Measurements from ENCODE around the gene CPLANE1. TPM values are rescaled to one million over a fixed set of nuclear protein-coding genes. Genes with fewer than 3 reads are reported as not detected.
"Not testable (repeated sequence)": the region's sequence is repeated elsewhere in the genome, so short reads cannot be mapped to it uniquely, and the experiment has no call there.

CPLANE1 gene
- total RNA-seq, 1 donor from 2014 or later = 35.5 TPM

DNA sequence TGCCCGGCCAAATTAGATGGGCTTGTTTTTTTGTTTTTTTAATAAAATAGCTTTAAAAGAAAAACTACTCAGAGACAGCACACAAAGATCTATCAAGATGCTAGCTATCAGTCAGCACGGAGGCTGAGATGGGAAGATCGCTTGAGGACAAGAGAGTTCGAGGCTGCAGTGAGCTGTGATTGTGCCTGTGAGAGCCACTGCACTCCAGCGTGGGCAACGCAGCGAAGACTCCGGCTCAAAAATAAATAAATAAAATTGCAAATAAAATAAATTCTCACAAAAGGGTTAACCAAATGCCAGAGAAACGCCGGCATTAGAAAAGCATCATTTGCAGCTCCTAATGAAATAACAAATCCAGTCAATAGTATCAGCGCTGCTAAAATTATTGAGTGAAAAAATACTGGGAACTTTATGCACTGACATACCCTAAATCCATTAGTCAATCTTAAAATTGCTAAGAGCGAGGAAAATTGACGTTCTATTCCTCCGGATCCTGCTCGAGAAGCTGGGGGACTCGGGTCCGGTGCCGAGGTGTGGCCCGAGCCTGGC lies 681 bp downstream of the CPLANE1 start:
- Histone ChIP-seq H3K27me3 (ENCODE audit: control insufficient read depth in 3 of 3, insufficient read depth in 3 of 3, low read length in 3 of 3) (no peaks in the 10 kb centered on the region), H3K9me3 (ENCODE audit: control insufficient read depth in 3 of 3, low read length in 3 of 3) (no peaks in the 10 kb centered on the region), H3K4me3 (ENCODE audit: low read length in 3 of 3) (peak overlapping the region; percentile 88 to 93 (median 92)), H3K27ac (ENCODE audit: low read depth, low read length) (peak overlapping the region; percentile 97), H3K36me3 (ENCODE audit: control insufficient read depth in 3 of 3, insufficient read depth in 3 of 3, low read length in 3 of 3) (no peaks in the 10 kb centered on the region), H3K4me1 (ENCODE audit: control insufficient read depth in 3 of 3, insufficient read depth in 3 of 3, low read length in 3 of 3) (peaks cover 8 to 10% (median 9%) of the 10 kb centered on the region in 3 donors), H3K9ac (ENCODE audit: low read depth in 1 of 3, low read length in 3 of 3) (peak overlapping the region; percentile 96 to 99 (median 97))

DNA sequence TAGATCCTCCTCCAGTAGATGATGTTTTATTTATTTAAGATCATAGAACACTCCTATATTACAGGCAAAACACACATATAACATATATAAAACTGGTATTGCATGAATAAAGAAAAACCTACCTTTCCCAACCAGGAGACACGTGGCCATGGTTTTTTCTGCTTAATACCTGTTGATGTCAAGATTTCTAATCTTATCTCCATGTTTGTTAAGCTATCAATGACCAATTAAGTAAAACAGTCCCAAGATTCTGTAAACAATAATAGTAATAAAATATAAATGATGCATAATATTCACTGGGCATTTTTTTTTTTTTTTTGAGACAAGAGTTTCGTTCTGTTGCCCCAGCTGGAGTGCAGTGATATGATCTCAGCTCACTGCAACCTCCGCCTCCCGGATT lies 1.7 kb downstream of the CPLANE1 start:
- no peaks in the 10 kb centered on the region for H3K36me3 ChIP-seq (ENCODE audit: control insufficient read depth in 3 of 3, insufficient read depth in 3 of 3, low read length in 3 of 3)

GRCh38 chr5:37247036-37247435 lies 2.1 kb downstream of the CPLANE1 start:
- H3K36me3 ChIP-seq (ENCODE audit: control insufficient read depth in 3 of 3, insufficient read depth in 3 of 3, low read length in 3 of 3) = no peaks in the 10 kb centered on the region
- H3K27ac ChIP-seq (ENCODE audit: low read depth, low read length) = no peak overlapping the region
- no peaks in the 10 kb centered on the region for H3K27me3 ChIP-seq (ENCODE audit: control insufficient read depth in 3 of 3, insufficient read depth in 3 of 3, low read length in 3 of 3)
- peak overlapping the region in 2 of 3 donors; percentile 2 to 28 for H3K9ac ChIP-seq (ENCODE audit: low read depth in 1 of 3, low read length in 3 of 3)
- H3K4me3 ChIP-seq (ENCODE audit: low read length in 3 of 3) = no peak overlapping the region
- H3K4me1 ChIP-seq (ENCODE audit: control insufficient read depth in 3 of 3, insufficient read depth in 3 of 3, low read length in 3 of 3) = peaks cover 8 to 10% (median 9%) of the 10 kb centered on the region in 3 donors
- H3K9me3 ChIP-seq (ENCODE audit: control insufficient read depth in 3 of 3, low read length in 3 of 3) = no peaks in the 10 kb centered on the region

More for the DNA sequence above, 1.7 kb downstream of the CPLANE1 start:
- H3K4me3 ChIP-seq (ENCODE audit: low read length in 3 of 3) = no peak overlapping the region
- peak overlapping the region in 1 of 3 donors; percentile 28 for H3K9ac ChIP-seq (ENCODE audit: low read depth in 1 of 3, low read length in 3 of 3)
- no peaks in the 10 kb centered on the region for H3K9me3 ChIP-seq (ENCODE audit: control insufficient read depth in 3 of 3, low read length in 3 of 3)
- H3K27ac ChIP-seq (ENCODE audit: low read depth, low read length) = no peak overlapping the region
- H3K27me3 ChIP-seq (ENCODE audit: control insufficient read depth in 3 of 3, insufficient read depth in 3 of 3, low read length in 3 of 3) = no peaks in the 10 kb centered on the region
- peaks cover 8 to 10% (median 9%) of the 10 kb centered on the region in 3 donors for H3K4me1 ChIP-seq (ENCODE audit: control insufficient read depth in 3 of 3, insufficient read depth in 3 of 3, low read length in 3 of 3)

GRCh38 chr5:37234288-37234687 lies 14.9 kb downstream of the CPLANE1 start:
- no peaks in the 10 kb centered on the region for H3K27me3 ChIP-seq (ENCODE audit: control insufficient read depth in 3 of 3, insufficient read depth in 3 of 3, low read length in 3 of 3)
- H3K9me3 ChIP-seq (ENCODE audit: control insufficient read depth in 3 of 3, low read length in 3 of 3) = no peaks in the 10 kb centered on the region
- H3K9ac ChIP-seq (ENCODE audit: low read depth in 1 of 3, low read length in 3 of 3) = no peak overlapping the region
- peaks cover 17 to 33% (median 22%) of the 10 kb centered on the region in 3 donors for H3K36me3 ChIP-seq (ENCODE audit: control insufficient read depth in 3 of 3, insufficient read depth in 3 of 3, low read length in 3 of 3)
- H3K4me1 ChIP-seq (ENCODE audit: control insufficient read depth in 3 of 3, insufficient read depth in 3 of 3, low read length in 3 of 3) = no peaks in the 10 kb centered on the region
- H3K27ac ChIP-seq (ENCODE audit: low read depth, low read length) = no peak overlapping the region
- H3K4me3 ChIP-seq (ENCODE audit: low read length in 3 of 3) = no peak overlapping the region

GRCh38 chr5:37226377-37226776 lies 22.8 kb downstream of the CPLANE1 start:
- H3K9ac ChIP-seq (ENCODE audit: low read depth in 1 of 3, low read length in 3 of 3) = no peak overlapping the region
- peaks cover 13 to 31% (median 24%) of the 10 kb centered on the region in 3 donors for H3K36me3 ChIP-seq (ENCODE audit: control insufficient read depth in 3 of 3, insufficient read depth in 3 of 3, low read length in 3 of 3)
- no peak overlapping the region for H3K4me3 ChIP-seq (ENCODE audit: low read length in 3 of 3)
- H3K27me3 ChIP-seq (ENCODE audit: control insufficient read depth in 3 of 3, insufficient read depth in 3 of 3, low read length in 3 of 3) = no peaks in the 10 kb centered on the region
- no peak overlapping the region for H3K27ac ChIP-seq (ENCODE audit: low read depth, low read length)
- no peaks in the 10 kb centered on the region for H3K4me1 ChIP-seq (ENCODE audit: control insufficient read depth in 3 of 3, insufficient read depth in 3 of 3, low read length in 3 of 3)
- no peaks in the 10 kb centered on the region for H3K9me3 ChIP-seq (ENCODE audit: control insufficient read depth in 3 of 3, low read length in 3 of 3)

DNA sequence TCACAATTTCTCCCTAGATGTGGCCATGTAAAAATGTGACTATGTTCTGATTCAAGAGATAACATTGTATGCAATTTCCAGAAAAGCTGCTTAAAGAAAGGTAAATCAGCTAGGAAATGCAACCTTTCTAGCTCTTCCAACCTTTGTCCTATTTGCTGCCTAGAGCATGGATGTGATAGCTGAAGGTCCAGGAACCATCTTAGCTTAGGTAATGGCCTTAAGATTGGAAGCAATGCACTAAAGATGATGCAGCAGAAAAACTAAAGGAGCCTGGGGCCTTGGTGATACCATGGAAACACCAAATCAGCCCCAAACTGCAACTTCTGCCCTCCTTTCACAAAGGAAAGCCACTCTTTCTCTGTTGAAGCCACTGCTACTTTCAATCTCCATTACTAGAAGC lies 27.0 kb downstream of the CPLANE1 start:
- Histone ChIP-seq H3K9ac (ENCODE audit: low read depth in 1 of 3, low read length in 3 of 3) (no peak overlapping the region), H3K4me1 (ENCODE audit: control insufficient read depth in 3 of 3, insufficient read depth in 3 of 3, low read length in 3 of 3) (no peaks in the 10 kb centered on the region), H3K36me3 (ENCODE audit: control insufficient read depth in 3 of 3, insufficient read depth in 3 of 3, low read length in 3 of 3) (peaks cover 19 to 34% (median 31%) of the 10 kb centered on the region in 3 donors)

DNA sequence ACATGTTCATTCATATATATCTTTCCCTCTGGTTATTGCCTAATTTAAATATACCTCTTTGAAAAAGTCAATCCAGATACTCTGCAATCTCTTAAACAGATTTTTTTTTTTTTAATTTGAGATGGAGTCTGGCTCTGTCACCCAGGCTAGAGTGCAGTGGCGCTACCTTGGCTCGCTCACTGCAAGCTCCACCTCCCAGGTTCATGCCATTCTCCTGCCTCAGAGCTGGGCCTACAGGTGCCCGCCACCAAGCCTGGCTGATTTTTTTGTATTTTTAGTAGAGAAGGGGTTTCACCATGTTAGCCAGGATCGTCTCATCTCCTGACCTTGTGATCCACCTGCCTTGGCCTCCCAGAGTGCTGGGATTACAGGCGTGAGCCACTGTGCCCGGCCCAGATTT lies 28.8 kb downstream of the CPLANE1 start:
- not testable (repeated sequence) for H3K4me3 ChIP-seq (ENCODE audit: low read length in 3 of 3); H3K9me3 ChIP-seq (ENCODE audit: control insufficient read depth in 3 of 3, low read length in 3 of 3); H3K9ac ChIP-seq (ENCODE audit: low read depth in 1 of 3, low read length in 3 of 3); H3K27ac ChIP-seq (ENCODE audit: low read depth, low read length); H3K27me3 ChIP-seq (ENCODE audit: control insufficient read depth in 3 of 3, insufficient read depth in 3 of 3, low read length in 3 of 3); H3K4me1 ChIP-seq (ENCODE audit: control insufficient read depth in 3 of 3, insufficient read depth in 3 of 3, low read length in 3 of 3)
- H3K36me3 ChIP-seq (ENCODE audit: control insufficient read depth in 3 of 3, insufficient read depth in 3 of 3, low read length in 3 of 3) = peaks cover 23 to 35% (median 25%) of the 10 kb centered on the region in 3 donors

More for the DNA sequence above, 27.0 kb downstream of the CPLANE1 start:
- H3K27me3 ChIP-seq (ENCODE audit: control insufficient read depth in 3 of 3, insufficient read depth in 3 of 3, low read length in 3 of 3) = no peaks in the 10 kb centered on the region
- no peak overlapping the region for H3K4me3 ChIP-seq (ENCODE audit: low read length in 3 of 3)
- H3K27ac ChIP-seq (ENCODE audit: low read depth, low read length) = no peak overlapping the region
- no peaks in the 10 kb centered on the region for H3K9me3 ChIP-seq (ENCODE audit: control insufficient read depth in 3 of 3, low read length in 3 of 3)

- H3K4me1 ChIP-seq (ENCODE audit: control insufficient read depth in 3 of 3, insufficient read depth in 3 of 3, low read length in 3 of 3); H3K27ac ChIP-seq (ENCODE audit: low read depth, low read length); H3K27me3 ChIP-seq (ENCODE audit: control insufficient read depth in 3 of 3, insufficient read depth in 3 of 3, low read length in 3 of 3); H3K4me3 ChIP-seq (ENCODE audit: low read length in 3 of 3); H3K9ac ChIP-seq (ENCODE audit: low read depth in 1 of 3, low read length in 3 of 3); H3K9me3 ChIP-seq (ENCODE audit: control insufficient read depth in 3 of 3, low read length in 3 of 3): not testable (repeated sequence)
- peaks cover 17 to 35% (median 22%) of the 10 kb centered on the region in 3 donors for H3K36me3 ChIP-seq (ENCODE audit: control insufficient read depth in 3 of 3, insufficient read depth in 3 of 3, low read length in 3 of 3)
These were observed 29.8 kb downstream of the CPLANE1 start for GRCh38 chr5:37219384-37219783.

DNA sequence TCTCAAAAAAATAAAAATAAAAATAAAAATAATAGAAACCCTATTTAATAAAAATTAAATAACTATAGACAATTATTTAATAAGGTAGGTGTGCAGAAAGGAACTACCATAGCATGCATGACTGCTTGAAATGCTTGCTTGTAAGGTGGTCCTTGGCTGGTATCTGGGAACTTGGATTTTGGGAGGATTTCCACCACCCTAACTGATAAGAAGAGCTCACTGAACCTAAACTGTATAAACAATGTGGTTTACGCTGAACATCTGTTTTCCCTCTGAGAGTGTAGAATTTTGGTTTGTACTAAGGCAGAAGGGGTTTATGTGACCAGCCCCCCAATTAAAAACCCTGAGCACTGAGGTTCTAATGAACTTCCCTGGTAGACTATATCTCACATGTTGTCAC lies 31.2 kb downstream of the CPLANE1 start:
- Histone ChIP-seq H3K27me3 (ENCODE audit: control insufficient read depth in 3 of 3, insufficient read depth in 3 of 3, low read length in 3 of 3) (no peaks in the 10 kb centered on the region), H3K36me3 (ENCODE audit: control insufficient read depth in 3 of 3, insufficient read depth in 3 of 3, low read length in 3 of 3) (peaks cover 16 to 27% (median 19%) of the 10 kb centered on the region in 3 donors), H3K4me3 (ENCODE audit: low read length in 3 of 3) (no peak overlapping the region), H3K9me3 (ENCODE audit: control insufficient read depth in 3 of 3, low read length in 3 of 3) (no peaks in the 10 kb centered on the region), H3K4me1 (ENCODE audit: control insufficient read depth in 3 of 3, insufficient read depth in 3 of 3, low read length in 3 of 3) (no peaks in the 10 kb centered on the region), H3K9ac (ENCODE audit: low read depth in 1 of 3, low read length in 3 of 3) (no peak overlapping the region), H3K27ac (ENCODE audit: low read depth, low read length) (no peak overlapping the region)

DNA sequence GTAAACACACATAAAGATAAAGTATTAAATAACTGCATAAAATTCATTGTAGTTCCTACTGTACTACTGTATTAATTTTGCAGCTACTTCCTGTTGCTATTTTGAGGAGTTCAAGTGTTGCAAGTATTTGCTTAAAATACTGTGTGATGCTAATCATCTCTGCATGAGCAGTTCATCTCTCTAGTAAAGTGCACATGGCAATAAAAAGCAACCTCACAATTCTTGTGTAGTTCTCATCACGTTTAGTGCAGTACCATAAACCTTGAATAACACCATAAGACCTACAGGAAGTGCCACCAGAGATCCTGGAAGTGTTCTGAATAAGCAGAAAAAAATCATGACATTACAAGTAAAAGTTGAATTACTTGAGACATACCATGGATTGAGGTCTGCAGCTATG lies 34.6 kb downstream of the CPLANE1 start:
- H3K9ac ChIP-seq (ENCODE audit: low read depth in 1 of 3, low read length in 3 of 3) = no peak overlapping the region
- H3K4me3 ChIP-seq (ENCODE audit: low read length in 3 of 3) = no peak overlapping the region
- H3K4me1 ChIP-seq (ENCODE audit: control insufficient read depth in 3 of 3, insufficient read depth in 3 of 3, low read length in 3 of 3) = no peaks in the 10 kb centered on the region
- peaks cover 17 to 26% (median 22%) of the 10 kb centered on the region in 3 donors for H3K36me3 ChIP-seq (ENCODE audit: control insufficient read depth in 3 of 3, insufficient read depth in 3 of 3, low read length in 3 of 3)
- no peaks in the 10 kb centered on the region for H3K27me3 ChIP-seq (ENCODE audit: control insufficient read depth in 3 of 3, insufficient read depth in 3 of 3, low read length in 3 of 3)
- H3K9me3 ChIP-seq (ENCODE audit: control insufficient read depth in 3 of 3, low read length in 3 of 3) = no peaks in the 10 kb centered on the region
- H3K27ac ChIP-seq (ENCODE audit: low read depth, low read length) = no peak overlapping the region

All from skeletal muscle tissue (tissue), 4 donors.